Measurements from ENCODE around the gene DLK2.
"Not testable (repeated sequence)": the region's sequence is repeated elsewhere in the genome, so short reads cannot be mapped to it uniquely, and the experiment has no call there.

Gene DLK2

GRCh38 chr6:43412541-43412940, 42.8 kb downstream of the DLK2 start:
- H3K36me3 ChIP-seq (replicated peaks; ENCODE audit: low read depth, low read length), result no peaks in the 10 kb centered on the region
- H3K79me2 ChIP-seq (ENCODE audit: low read length), result no peaks in the 10 kb centered on the region
- H4K20me1 ChIP-seq (ENCODE audit: insufficient read depth, low read length), result no peaks in the 10 kb centered on the region
- H3K4me2 ChIP-seq (ENCODE audit: low read length), result no peak overlapping the region
- H3K4me1 ChIP-seq (ENCODE audit: low read length), result no peaks in the 10 kb centered on the region
- no peak overlapping the region for H3K9ac ChIP-seq (ENCODE audit: low read length)
- no peak overlapping the region for H3K27ac ChIP-seq (ENCODE audit: low read length)
- H3K27me3 ChIP-seq (ENCODE audit: low read depth, low read length), result peaks cover 5% of the 10 kb centered on the region
- no peak overlapping the region for H2AFZ ChIP-seq (ENCODE audit: low read depth, low read length)
- no peak overlapping the region for H3K4me3 ChIP-seq (ENCODE audit: low read length)
- H3K9me3 ChIP-seq (ENCODE audit: insufficient read depth, low read length), result no peaks in the 10 kb centered on the region
- no peak for TF ChIP-seq EZH2phosphoT487 (IDR thresholded peaks at IDR 0.05; ENCODE audit: low read depth)
- no peak for TF ChIP-seq CTCF (IDR thresholded peaks at IDR 0.05; ENCODE audit: low read depth, low read length)

- H3K27ac ChIP-seq (ENCODE audit: low read length); H3K36me3 ChIP-seq (replicated peaks; ENCODE audit: low read depth, low read length); H3K4me2 ChIP-seq (ENCODE audit: low read length); H2AFZ ChIP-seq (ENCODE audit: low read depth, low read length); H3K4me3 ChIP-seq (ENCODE audit: low read length); H3K27me3 ChIP-seq (ENCODE audit: low read depth, low read length); H3K9ac ChIP-seq (ENCODE audit: low read length); H3K79me2 ChIP-seq (ENCODE audit: low read length); H4K20me1 ChIP-seq (ENCODE audit: insufficient read depth, low read length); H3K4me1 ChIP-seq (ENCODE audit: low read length); H3K9me3 ChIP-seq (ENCODE audit: insufficient read depth, low read length): not testable (repeated sequence)
Observed at GRCh38 chr6:43410776-43411175, 44.6 kb downstream of the DLK2 start.

GRCh38 chr6:43408259-43408658, 47.1 kb downstream of the DLK2 start:
- TF ChIP-seq EZH2phosphoT487 (IDR thresholded peaks at IDR 0.05; ENCODE audit: low read depth) (no peak), CTCF (IDR thresholded peaks at IDR 0.05; ENCODE audit: low read depth, low read length) (no peak)
- Histone ChIP-seq H3K27ac (ENCODE audit: low read length) (no peak overlapping the region), H3K4me1 (ENCODE audit: low read length) (no peaks in the 10 kb centered on the region), H2AFZ (ENCODE audit: low read depth, low read length) (no peak overlapping the region), H3K4me2 (ENCODE audit: low read length) (no peak overlapping the region), H3K9ac (ENCODE audit: low read length) (no peak overlapping the region), H4K20me1 (ENCODE audit: insufficient read depth, low read length) (no peaks in the 10 kb centered on the region), H3K9me3 (ENCODE audit: insufficient read depth, low read length) (no peaks in the 10 kb centered on the region), H3K27me3 (ENCODE audit: low read depth, low read length) (0 out of 2 replicates have a peak, but pooled peaks cover 4% of the 10 kb centered on the region), H3K36me3 (replicated peaks; ENCODE audit: low read depth, low read length) (no peaks in the 10 kb centered on the region), H3K4me3 (ENCODE audit: low read length) (no peak overlapping the region), H3K79me2 (ENCODE audit: low read length) (no peaks in the 10 kb centered on the region)

- Histone ChIP-seq H3K4me3 (ENCODE audit: low read length) (no peak overlapping the region), H3K27ac (ENCODE audit: low read length) (no peak overlapping the region), H2AFZ (ENCODE audit: low read depth, low read length) (no peak overlapping the region), H3K27me3 (ENCODE audit: low read depth, low read length) (0 out of 2 replicates have a peak, but pooled peaks cover 4% of the 10 kb centered on the region), H4K20me1 (ENCODE audit: insufficient read depth, low read length) (no peaks in the 10 kb centered on the region), H3K36me3 (replicated peaks; ENCODE audit: low read depth, low read length) (no peaks in the 10 kb centered on the region), H3K9me3 (ENCODE audit: insufficient read depth, low read length) (no peaks in the 10 kb centered on the region), H3K4me2 (ENCODE audit: low read length) (no peak overlapping the region), H3K79me2 (ENCODE audit: low read length) (no peaks in the 10 kb centered on the region), H3K4me1 (ENCODE audit: low read length) (no peaks in the 10 kb centered on the region), H3K9ac (ENCODE audit: low read length) (no peak overlapping the region)
- TF ChIP-seq CTCF (IDR thresholded peaks at IDR 0.05; ENCODE audit: low read depth, low read length), result no peak
- TF ChIP-seq EZH2phosphoT487 (IDR thresholded peaks at IDR 0.05; ENCODE audit: low read depth), result no peak
Observed at GRCh38 chr6:43407296-43407695, 48.1 kb downstream of the DLK2 start.

GRCh38 chr6:43405354-43405753, 50.0 kb downstream of the DLK2 start:
- 0 out of 2 replicates have a peak, but pooled peaks cover 4% of the 10 kb centered on the region for H3K27me3 ChIP-seq (ENCODE audit: low read depth, low read length)
- no peaks in the 10 kb centered on the region for H3K79me2 ChIP-seq (ENCODE audit: low read length)
- no peaks in the 10 kb centered on the region for H3K36me3 ChIP-seq (replicated peaks; ENCODE audit: low read depth, low read length)
- no peak overlapping the region for H3K27ac ChIP-seq (ENCODE audit: low read length)
- no peak overlapping the region for H3K4me3 ChIP-seq (ENCODE audit: low read length)
- H3K9ac ChIP-seq (ENCODE audit: low read length), result no peak overlapping the region
- H2AFZ ChIP-seq (ENCODE audit: low read depth, low read length), result no peak overlapping the region
- no peaks in the 10 kb centered on the region for H4K20me1 ChIP-seq (ENCODE audit: insufficient read depth, low read length)
- H3K4me1 ChIP-seq (ENCODE audit: low read length), result peaks cover 2% of the 10 kb centered on the region; the same call in 1 of the 2 replicates
- no peaks in the 10 kb centered on the region for H3K9me3 ChIP-seq (ENCODE audit: insufficient read depth, low read length)
- no peak for TF ChIP-seq CTCF (IDR thresholded peaks at IDR 0.05; ENCODE audit: low read depth, low read length)
- TF ChIP-seq EZH2phosphoT487 (IDR thresholded peaks at IDR 0.05; ENCODE audit: low read depth), result no peak
- no peak overlapping the region for H3K4me2 ChIP-seq (ENCODE audit: low read length)
